Measurements from ENCODE around the gene CFAP210. TPM values are rescaled to one million over a fixed set of nuclear protein-coding genes. Genes with fewer than 3 reads are reported as not detected.
A peak's percentile ranks its signal among the peaks of the same experiment; 100 is the strongest.

Gene CFAP210
- total and polyA plus RNA-seq, 9 of the 15 experiments (the other 6 are each of a cell fraction or from before 2014, with no cell fraction given) = 0.75 to 3.6 (median 1.3) TPM

- TF ChIP-seq FOSL1 (tag; conservative IDR thresholded peaks at IDR 0.05) = peak; percentile 70
- TF ChIP-seq MYNN (IDR thresholded peaks at IDR 0.05) = no peak
- TF ChIP-seq MYNN (CRISPR knock-in tag; IDR thresholded peaks at IDR 0.05) = no peak
- TF ChIP-seq CBX5 (IDR thresholded peaks at IDR 0.05; ENCODE audit: borderline replicate concordance, low read depth) = no peak
- TF ChIP-seq YBX1 (IDR thresholded peaks at IDR 0.05) = no peak
- TF ChIP-seq CTCF (IDR thresholded peaks at IDR 0.05 in 2 of 3, conservative IDR thresholded peaks at IDR 0.05 in 1 of 3; ENCODE audit: insufficient read depth in 2 of 3, low read depth in 1 of 3, low read length in 3 of 3) = no peak
- no peak for TF ChIP-seq ZNF24 (IDR thresholded peaks at IDR 0.05)
- peak; percentile 89; the same call in 1 of the 2 replicates for TF ChIP-seq ZNF695 (CRISPR knock-in tag; IDR thresholded peaks at IDR 0.05)
- peak; percentile 96 for TF ChIP-seq ZBTB34 (CRISPR knock-in tag; IDR thresholded peaks at IDR 0.05)
- TF ChIP-seq ZC3H4 (CRISPR knock-in tag; IDR thresholded peaks at IDR 0.05; ENCODE audit: borderline replicate concordance) = no peak
- TF ChIP-seq ZNF436 (CRISPR knock-in tag; IDR thresholded peaks at IDR 0.05) = no peak
- TF ChIP-seq THRB (CRISPR knock-in tag; conservative IDR thresholded peaks at IDR 0.05) = peak; percentile 99
- no peak for TF ChIP-seq POLR3A (IDR thresholded peaks at IDR 0.05; ENCODE audit: borderline replicate concordance, extremely low read depth, insufficient read depth, insufficient read length)
- TF ChIP-seq GATA2 (CRISPR knock-in tag; IDR thresholded peaks at IDR 0.05) = no peak; the same call in 1 of the 2 replicates
- TF ChIP-seq SMAD2 (IDR thresholded peaks at IDR 0.05; ENCODE audit: low read depth, low read length) = no peak
- peak; percentile 99 for TF ChIP-seq KLF6 (CRISPR knock-in tag; IDR thresholded peaks at IDR 0.05; ENCODE audit: borderline replicate concordance)
- peak in 1 of 2 experiments; percentile 99; a peak in 2 of 4 replicates for TF ChIP-seq MAZ (CRISPR knock-in tag; conservative IDR thresholded peaks at IDR 0.05 in 1 of 2, IDR thresholded peaks at IDR 0.05 in 1 of 2)
- TF ChIP-seq KLF16 (IDR thresholded peaks at IDR 0.05) = no peak
- TF ChIP-seq ZNF589 (CRISPR knock-in tag; IDR thresholded peaks at IDR 0.05; ENCODE audit: low read depth) = peak; percentile 100
- no peak for TF ChIP-seq L3MBTL2 (IDR thresholded peaks at IDR 0.05)
- no peak for TF ChIP-seq ZNF224 (CRISPR knock-in tag; IDR thresholded peaks at IDR 0.05)
- peak; percentile 85 for TF ChIP-seq FOXJ2 (tag; IDR thresholded peaks at IDR 0.05)
- TF ChIP-seq JUNB (CRISPR knock-in tag; conservative IDR thresholded peaks at IDR 0.05) = 0 out of 2 replicates have a peak, but pooled peaks have one; percentile 51
- peak; percentile 97 for TF ChIP-seq HIVEP1 (CRISPR knock-in tag; IDR thresholded peaks at IDR 0.05)
- no peak for TF ChIP-seq HNRNPH1 (optimal IDR thresholded peaks at IDR 0.05; ENCODE audit: low read depth, low read length)
These were observed 17.7 kb upstream of the CFAP210 start (continued) for GRCh38 chr2:169711751-169712509.
